ENCODE results near the gene NANOS3. TPM values are rescaled to one million over a fixed set of nuclear protein-coding genes. Genes with fewer than 3 reads are reported as not detected.
"Not testable (repeated sequence)": the region's sequence is repeated elsewhere in the genome, so short reads cannot be mapped to it uniquely, and the experiment has no call there.

Gene NANOS3
- total RNA-seq, 1 donor from 2014 or later = 1.8 TPM

- ATAC-seq (ENCODE audit: poor library complexity) (no peak), DNase-seq (no peak)
- intact Hi-C loops (cut with DNase I) = no loop called here
These were observed 26.1 kb downstream of the NANOS3 start for GRCh38 chr19:13902993-13903555.

- intact Hi-C loops (cut with DNase I) = no loop called here
- DNase-seq = peak; percentile 97
- ATAC-seq (ENCODE audit: poor library complexity) = peak; percentile 100
These were observed 28.9 kb downstream of the NANOS3 start, which contains the start of the genes BRME1 and CC2D1A for GRCh38 chr19:13905634-13906520. BRME1 (minus strand) TSS chr19:13906117; CDS start chr19:13904892, 1,225 bp downstream. CC2D1A (plus strand) TSS chr19:13906201; CDS start chr19:13906442, 241 bp downstream.

GRCh38 chr19:13906521-13906904 is 29.6 kb downstream of the NANOS3 start:
- intact Hi-C loops (cut with DNase I) = no loop called here
- ATAC-seq (ENCODE audit: poor library complexity) = peak; percentile 46
- DNase-seq = no peak

GRCh38 chr19:13906910-13907309 is 30.0 kb downstream of the NANOS3 start:
- intact Hi-C loops (cut with DNase I) = no loop called here
- no peak for ATAC-seq (ENCODE audit: poor library complexity)
- DNase-seq = no peak

GRCh38 chr19:13908674-13909073 is 31.7 kb downstream of the NANOS3 start:
- no peak for ATAC-seq (ENCODE audit: poor library complexity)
- DNase-seq = no peak
- intact Hi-C loops (cut with DNase I) = no loop called here

GRCh38 chr19:13909430-13909829 is 32.5 kb downstream of the NANOS3 start:
- no peak for DNase-seq
- intact Hi-C loops (cut with DNase I) = no loop called here

GRCh38 chr19:13913352-13913751 is 36.4 kb downstream of the NANOS3 start:
- intact Hi-C loops (cut with DNase I) = no loop called here
- DNase-seq = no peak
- no peak for ATAC-seq (ENCODE audit: poor library complexity)

More at GRCh38 chr19:13909430-13909829, 32.5 kb downstream of the NANOS3 start:
- ATAC-seq (ENCODE audit: poor library complexity) = no peak

- DNase-seq = no peak
- ATAC-seq (ENCODE audit: poor library complexity) = no peak
- intact Hi-C loops (cut with DNase I) = no loop called here
These were observed 37.8 kb downstream of the NANOS3 start for GRCh38 chr19:13914777-13915176.

GRCh38 chr19:13917888-13918406 is 41.0 kb downstream of the NANOS3 start:
- ATAC-seq (ENCODE audit: poor library complexity) (no peak), DNase-seq (no peak)
- intact Hi-C loops (cut with DNase I) = no loop called here

- ATAC-seq (ENCODE audit: poor library complexity) = no peak
- intact Hi-C loops (cut with DNase I) = no loop called here
- DNase-seq = no peak
These were observed 41.9 kb downstream of the NANOS3 start for GRCh38 chr19:13918726-13919411.

GRCh38 chr19:13920524-13920923 is 43.6 kb downstream of the NANOS3 start:
- DNase-seq = no peak
- no peak for ATAC-seq (ENCODE audit: poor library complexity)
- intact Hi-C loops (cut with DNase I) = no loop called here

GRCh38 chr19:13920940-13921747 is 44.2 kb downstream of the NANOS3 start:
- intact Hi-C loops (cut with DNase I) = no loop called here

GRCh38 chr19:13922118-13922517 is 45.2 kb downstream of the NANOS3 start:
- intact Hi-C loops (cut with DNase I) = not testable (repeated sequence)

More at GRCh38 chr19:13920940-13921747, 44.2 kb downstream of the NANOS3 start:
- ATAC-seq (ENCODE audit: poor library complexity) (peak; percentile 45), DNase-seq (no peak)

GRCh38 chr19:13923194-13923987 is 46.5 kb downstream of the NANOS3 start:
- ATAC-seq (ENCODE audit: poor library complexity) (no peak), DNase-seq (no peak)
- intact Hi-C loops (cut with DNase I) = no loop called here

More at GRCh38 chr19:13922118-13922517, 45.2 kb downstream of the NANOS3 start:
- DNase-seq; ATAC-seq (ENCODE audit: poor library complexity): not testable (repeated sequence)

- no peak for DNase-seq
- no peak for ATAC-seq (ENCODE audit: poor library complexity)
- intact Hi-C loops (cut with DNase I) = no loop called here
These were observed 49.1 kb downstream of the NANOS3 start for GRCh38 chr19:13926010-13926409.

- ATAC-seq (ENCODE audit: poor library complexity) (peak; percentile 31), DNase-seq (no peak)
- intact Hi-C loops (cut with DNase I) = no loop called here
These were observed 49.8 kb downstream of the NANOS3 start for GRCh38 chr19:13926715-13927114.

GRCh38 chr19:13929340-13929739 is 52.4 kb downstream of the NANOS3 start:
- ATAC-seq (ENCODE audit: poor library complexity) = no peak
- DNase-seq = no peak
- intact Hi-C loops (cut with DNase I) = no loop called here

- intact Hi-C loops (cut with DNase I) = no loop called here
- ATAC-seq (ENCODE audit: poor library complexity) (no peak), DNase-seq (no peak)
These were observed 53.0 kb downstream of the NANOS3 start for GRCh38 chr19:13929956-13930355.
